ENCODE measurements around the gene PNPLA4.

DNA sequence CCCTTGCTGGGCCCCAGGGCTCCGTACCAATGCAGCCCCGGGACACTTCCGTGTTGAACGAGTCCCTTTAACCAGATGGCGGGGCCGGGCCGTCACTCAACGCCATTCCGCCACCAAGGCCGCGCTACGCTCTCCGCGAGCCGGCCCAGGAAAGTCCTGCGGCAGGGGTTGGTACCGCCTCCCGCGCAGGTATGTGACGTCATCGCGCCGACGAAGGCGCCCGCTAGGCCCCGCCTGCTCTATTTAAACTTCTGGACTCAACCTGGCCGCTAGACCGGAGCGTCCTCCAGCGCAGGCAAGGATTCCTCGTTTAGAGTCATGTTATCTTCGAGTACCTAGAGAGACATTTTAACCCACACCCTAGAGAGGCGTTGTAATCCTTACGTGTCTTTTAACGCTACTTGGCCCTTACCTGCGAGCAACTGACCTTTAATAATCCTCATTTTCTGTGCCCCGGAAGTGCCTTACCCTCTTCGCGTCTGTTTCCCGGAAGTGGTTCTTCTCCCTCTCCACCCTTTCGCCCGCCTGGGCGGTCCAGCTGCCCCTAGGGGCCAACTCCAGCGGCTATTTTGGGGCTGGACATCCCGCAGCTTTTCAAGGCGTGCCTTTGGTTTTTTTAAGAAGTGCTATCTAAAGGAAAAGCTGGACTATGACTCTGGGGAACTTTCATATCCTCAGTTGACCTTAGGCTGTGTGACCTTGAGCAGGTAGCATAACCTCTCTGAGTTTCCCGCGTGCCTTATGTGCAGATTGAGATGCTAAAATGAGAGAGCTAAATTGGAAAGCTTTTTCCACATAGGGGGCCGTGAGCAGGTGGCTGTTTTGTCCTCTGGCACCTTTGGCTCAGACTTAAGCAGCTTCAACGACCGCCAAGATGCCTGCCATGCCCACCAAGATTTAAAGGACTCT, at the start of gene PNPLA4:
- TF ChIP-seq, protein P1, sequence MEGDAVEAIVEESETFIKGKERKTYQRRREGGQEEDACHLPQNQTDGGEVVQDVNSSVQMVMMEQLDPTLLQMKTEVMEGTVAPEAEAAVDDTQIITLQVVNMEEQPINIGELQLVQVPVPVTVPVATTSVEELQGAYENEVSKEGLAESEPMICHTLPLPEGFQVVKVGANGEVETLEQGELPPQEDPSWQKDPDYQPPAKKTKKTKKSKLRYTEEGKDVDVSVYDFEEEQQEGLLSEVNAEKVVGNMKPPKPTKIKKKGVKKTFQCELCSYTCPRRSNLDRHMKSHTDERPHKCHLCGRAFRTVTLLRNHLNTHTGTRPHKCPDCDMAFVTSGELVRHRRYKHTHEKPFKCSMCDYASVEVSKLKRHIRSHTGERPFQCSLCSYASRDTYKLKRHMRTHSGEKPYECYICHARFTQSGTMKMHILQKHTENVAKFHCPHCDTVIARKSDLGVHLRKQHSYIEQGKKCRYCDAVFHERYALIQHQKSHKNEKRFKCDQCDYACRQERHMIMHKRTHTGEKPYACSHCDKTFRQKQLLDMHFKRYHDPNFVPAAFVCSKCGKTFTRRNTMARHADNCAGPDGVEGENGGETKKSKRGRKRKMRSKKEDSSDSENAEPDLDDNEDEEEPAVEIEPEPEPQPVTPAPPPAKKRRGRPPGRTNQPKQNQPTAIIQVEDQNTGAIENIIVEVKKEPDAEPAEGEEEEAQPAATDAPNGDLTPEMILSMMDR (conservative IDR thresholded peaks at IDR 0.05; ENCODE audit: low read depth, low read length) = 0 out of 2 replicates have a peak, but pooled peaks have one; percentile 19
- no peak for TF ChIP-seq EZH2 (IDR thresholded peaks at IDR 0.05; ENCODE audit: borderline replicate concordance, low read depth, low read length, poor library complexity, severe bottlenecking)
